ENCODE results near the gene SCN3B.

Gene SCN3B

GRCh38 chr11:123607781-123608180 lies 46.6 kb downstream of the SCN3B start:
- WGBS, 2 experiments: 89 to 93% methylated on average over 1 of the region's 1 CpG

GRCh38 chr11:123603666-123604065 lies 50.8 kb downstream of the SCN3B start:
- no peaks in the 10 kb centered on the region for H3K27me3 ChIP-seq (ENCODE audit: control insufficient read depth, insufficient read depth, low read length, poor library complexity, severe bottlenecking)
- H3K27ac ChIP-seq (ENCODE audit: insufficient read depth, low read depth, low read length, poor library complexity, severe bottlenecking): no peak overlapping the region
- no peaks in the 10 kb centered on the region for H3K9me3 ChIP-seq (ENCODE audit: control insufficient read depth, low read length)
- WGBS, 2 experiments: 92 to 96% methylated on average over 4 of the region's 4 CpGs
- H3K4me3 ChIP-seq (ENCODE audit: insufficient read depth, low read depth, low read length): no peak overlapping the region
- peaks cover 13% of the 10 kb centered on the region for H3K36me3 ChIP-seq (ENCODE audit: control insufficient read depth, insufficient read depth, low read length)
- H3K4me1 ChIP-seq (ENCODE audit: control insufficient read depth, insufficient read depth, low read length): peaks cover 8% of the 10 kb centered on the region

More at GRCh38 chr11:123607781-123608180, 46.6 kb downstream of the SCN3B start:
- H3K27me3 ChIP-seq (ENCODE audit: control insufficient read depth, insufficient read depth, low read length, poor library complexity, severe bottlenecking): no peaks in the 10 kb centered on the region
- no peaks in the 10 kb centered on the region for H3K4me1 ChIP-seq (ENCODE audit: control insufficient read depth, insufficient read depth, low read length)
- no peak overlapping the region for H3K4me3 ChIP-seq (ENCODE audit: insufficient read depth, low read depth, low read length)
- H3K27ac ChIP-seq (ENCODE audit: insufficient read depth, low read depth, low read length, poor library complexity, severe bottlenecking): no peak overlapping the region
- no peaks in the 10 kb centered on the region for H3K9me3 ChIP-seq (ENCODE audit: control insufficient read depth, low read length)
- H3K36me3 ChIP-seq (ENCODE audit: control insufficient read depth, insufficient read depth, low read length): peaks cover 8% of the 10 kb centered on the region

GRCh38 chr11:123601743-123602142 lies 52.7 kb downstream of the SCN3B start:
- no peaks in the 10 kb centered on the region for H3K9me3 ChIP-seq (ENCODE audit: control insufficient read depth, low read length)

GRCh38 chr11:123601136-123601535 lies 53.3 kb downstream of the SCN3B start:
- 96 to 98% methylated on average over 2 to 4 of the region's 4 CpGs for WGBS, 2 experiments

More at GRCh38 chr11:123601743-123602142, 52.7 kb downstream of the SCN3B start:
- Histone ChIP-seq H3K27me3 (ENCODE audit: control insufficient read depth, insufficient read depth, low read length, poor library complexity, severe bottlenecking) (no peaks in the 10 kb centered on the region), H3K4me3 (ENCODE audit: insufficient read depth, low read depth, low read length) (no peak overlapping the region), H3K4me1 (ENCODE audit: control insufficient read depth, insufficient read depth, low read length) (peaks cover 8% of the 10 kb centered on the region), H3K36me3 (ENCODE audit: control insufficient read depth, insufficient read depth, low read length) (peaks cover 15% of the 10 kb centered on the region), H3K27ac (ENCODE audit: insufficient read depth, low read depth, low read length, poor library complexity, severe bottlenecking) (no peak overlapping the region)
- WGBS, 2 experiments: 91 to 92% methylated on average over 4 of the region's 4 CpGs

GRCh38 chr11:123597859-123598258 lies 56.6 kb downstream of the SCN3B start:
- Histone ChIP-seq H3K4me1 (ENCODE audit: control insufficient read depth, insufficient read depth, low read length) (peaks cover 8% of the 10 kb centered on the region), H3K9me3 (ENCODE audit: control insufficient read depth, low read length) (no peaks in the 10 kb centered on the region), H3K27me3 (ENCODE audit: control insufficient read depth, insufficient read depth, low read length, poor library complexity, severe bottlenecking) (no peaks in the 10 kb centered on the region), H3K36me3 (ENCODE audit: control insufficient read depth, insufficient read depth, low read length) (peaks cover 11% of the 10 kb centered on the region), H3K4me3 (ENCODE audit: insufficient read depth, low read depth, low read length) (no peak overlapping the region), H3K27ac (ENCODE audit: insufficient read depth, low read depth, low read length, poor library complexity, severe bottlenecking) (no peak overlapping the region)
- WGBS, 2 experiments: 91 to 95% methylated on average over 2 of the region's 2 CpGs

More at GRCh38 chr11:123601136-123601535, 53.3 kb downstream of the SCN3B start:
- no peaks in the 10 kb centered on the region for H3K9me3 ChIP-seq (ENCODE audit: control insufficient read depth, low read length)
- peaks cover 8% of the 10 kb centered on the region for H3K4me1 ChIP-seq (ENCODE audit: control insufficient read depth, insufficient read depth, low read length)
- no peak overlapping the region for H3K4me3 ChIP-seq (ENCODE audit: insufficient read depth, low read depth, low read length)
- H3K27me3 ChIP-seq (ENCODE audit: control insufficient read depth, insufficient read depth, low read length, poor library complexity, severe bottlenecking): no peaks in the 10 kb centered on the region
- peaks cover 15% of the 10 kb centered on the region for H3K36me3 ChIP-seq (ENCODE audit: control insufficient read depth, insufficient read depth, low read length)
- H3K27ac ChIP-seq (ENCODE audit: insufficient read depth, low read depth, low read length, poor library complexity, severe bottlenecking): no peak overlapping the region

- WGBS, 2 experiments: 98% methylated on average over 3 to 4 of the region's 4 CpGs
- H3K4me1 ChIP-seq (ENCODE audit: control insufficient read depth, insufficient read depth, low read length): no peaks in the 10 kb centered on the region
- H3K4me3 ChIP-seq (ENCODE audit: insufficient read depth, low read depth, low read length): no peak overlapping the region
- no peaks in the 10 kb centered on the region for H3K9me3 ChIP-seq (ENCODE audit: control insufficient read depth, low read length)
- H3K27me3 ChIP-seq (ENCODE audit: control insufficient read depth, insufficient read depth, low read length, poor library complexity, severe bottlenecking): no peaks in the 10 kb centered on the region
- no peak overlapping the region for H3K27ac ChIP-seq (ENCODE audit: insufficient read depth, low read depth, low read length, poor library complexity, severe bottlenecking)
- peaks cover 14% of the 10 kb centered on the region for H3K36me3 ChIP-seq (ENCODE audit: control insufficient read depth, insufficient read depth, low read length)
Observed at GRCh38 chr11:123594921-123595320, 59.5 kb downstream of the SCN3B start.

GRCh38 chr11:123594188-123594901 lies 60.1 kb downstream of the SCN3B start:
- Histone ChIP-seq H3K27ac (ENCODE audit: insufficient read depth, low read depth, low read length, poor library complexity, severe bottlenecking) (no peak overlapping the region), H3K27me3 (ENCODE audit: control insufficient read depth, insufficient read depth, low read length, poor library complexity, severe bottlenecking) (no peaks in the 10 kb centered on the region), H3K36me3 (ENCODE audit: control insufficient read depth, insufficient read depth, low read length) (peaks cover 14% of the 10 kb centered on the region), H3K4me1 (ENCODE audit: control insufficient read depth, insufficient read depth, low read length) (no peaks in the 10 kb centered on the region), H3K9me3 (ENCODE audit: control insufficient read depth, low read length) (no peaks in the 10 kb centered on the region), H3K4me3 (ENCODE audit: insufficient read depth, low read depth, low read length) (no peak overlapping the region)
- WGBS, 2 experiments: 92 to 93% methylated on average over 8 of the region's 8 CpGs

- Histone ChIP-seq H3K9me3 (ENCODE audit: control insufficient read depth, low read length) (no peaks in the 10 kb centered on the region), H3K4me1 (ENCODE audit: control insufficient read depth, insufficient read depth, low read length) (no peaks in the 10 kb centered on the region), H3K27me3 (ENCODE audit: control insufficient read depth, insufficient read depth, low read length, poor library complexity, severe bottlenecking) (no peaks in the 10 kb centered on the region), H3K27ac (ENCODE audit: insufficient read depth, low read depth, low read length, poor library complexity, severe bottlenecking) (no peak overlapping the region), H3K4me3 (ENCODE audit: insufficient read depth, low read depth, low read length) (no peak overlapping the region), H3K36me3 (ENCODE audit: control insufficient read depth, insufficient read depth, low read length) (peaks cover 8% of the 10 kb centered on the region)
- 93% methylated on average over 5 of the region's 6 CpGs for WGBS, 2 experiments
Observed at GRCh38 chr11:123593570-123593969, 60.9 kb downstream of the SCN3B start.

- Histone ChIP-seq H3K36me3 (ENCODE audit: control insufficient read depth, insufficient read depth, low read length) (peaks cover 3% of the 10 kb centered on the region), H3K27me3 (ENCODE audit: control insufficient read depth, insufficient read depth, low read length, poor library complexity, severe bottlenecking) (no peaks in the 10 kb centered on the region), H3K4me3 (ENCODE audit: insufficient read depth, low read depth, low read length) (no peak overlapping the region), H3K9me3 (ENCODE audit: control insufficient read depth, low read length) (no peaks in the 10 kb centered on the region), H3K27ac (ENCODE audit: insufficient read depth, low read depth, low read length, poor library complexity, severe bottlenecking) (no peak overlapping the region), H3K4me1 (ENCODE audit: control insufficient read depth, insufficient read depth, low read length) (peaks cover 16% of the 10 kb centered on the region)
- WGBS, 2 experiments: 88 to 90% methylated on average over 11 of the region's 11 CpGs
Observed at GRCh38 chr11:123590296-123590912, 64.0 kb downstream of the SCN3B start.

- Histone ChIP-seq H3K4me1 (ENCODE audit: control insufficient read depth, insufficient read depth, low read length) (peaks cover 28% of the 10 kb centered on the region), H3K9me3 (ENCODE audit: control insufficient read depth, low read length) (no peaks in the 10 kb centered on the region), H3K27me3 (ENCODE audit: control insufficient read depth, insufficient read depth, low read length, poor library complexity, severe bottlenecking) (no peaks in the 10 kb centered on the region), H3K4me3 (ENCODE audit: insufficient read depth, low read depth, low read length) (no peak overlapping the region), H3K27ac (ENCODE audit: insufficient read depth, low read depth, low read length, poor library complexity, severe bottlenecking) (no peak overlapping the region), H3K36me3 (ENCODE audit: control insufficient read depth, insufficient read depth, low read length) (peaks cover 3% of the 10 kb centered on the region)
- 96 to 97% methylated on average over 5 of the region's 5 CpGs for WGBS, 2 experiments
Observed at GRCh38 chr11:123588864-123589262, 65.6 kb downstream of the SCN3B start.
